Skeletal muscle cell (primary cell): Measurements from ENCODE around the gene EXOC3L1.
A peak's percentile ranks its signal among the peaks of the same experiment; 100 is the strongest.

Source experiments
- DNase-seq: peaks from one replicate; pipeline ENCODE4 v3.0.0-alpha.2; 2010; ENCODE audit warnings: low read depth
- H3K4me3 ChIP-seq: 2 replicates; pipeline ENCODE4 v1.5.1; 2011; ENCODE audit warnings: low read depth, mild to moderate bottlenecking, control low read depth, low read length, moderate library complexity

EXOC3L1 gene

GRCh38 chr16:67170168-67170948 lies 19.6 kb downstream of the EXOC3L1 start, which contains the start of gene NOL3:
NOL3 (plus strand) TSS chr16:67170538.
- DNase-seq = peak; percentile 78

DNA sequence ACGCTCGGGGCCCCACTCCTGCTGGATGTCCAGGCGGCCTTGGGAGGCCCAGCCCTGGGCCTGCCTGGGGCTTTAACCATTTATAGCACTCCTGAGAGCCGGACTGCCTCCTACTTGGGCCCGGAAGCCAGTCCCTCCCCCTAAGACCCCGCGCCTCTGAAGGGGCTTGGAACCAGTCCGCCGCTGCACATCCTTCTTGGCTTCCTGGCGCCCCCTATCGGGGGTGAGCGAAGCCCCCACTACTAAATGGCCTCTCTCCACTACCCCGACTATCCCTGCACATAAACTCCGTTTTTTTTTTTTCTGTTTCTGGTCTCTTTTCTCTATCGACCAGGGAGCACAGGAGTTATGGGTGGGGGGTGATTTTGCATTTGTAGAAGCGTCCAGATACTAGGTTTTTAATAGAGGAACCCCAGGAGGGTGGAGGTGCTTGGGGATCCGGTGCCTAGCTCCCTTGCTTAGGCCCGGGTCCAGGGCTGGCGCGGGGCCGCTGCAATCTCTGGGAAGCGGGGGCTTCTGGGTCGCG lies 20.2 kb downstream of the EXOC3L1 start:
- DNase-seq = no peak
- H3K4me3 ChIP-seq = peak overlapping the region; percentile 30

More at GRCh38 chr16:67170168-67170948, 19.6 kb downstream of the EXOC3L1 start, which contains the start of gene NOL3:
- H3K4me3 ChIP-seq = peak within 1 kb of the TSS; percentile 43

DNA sequence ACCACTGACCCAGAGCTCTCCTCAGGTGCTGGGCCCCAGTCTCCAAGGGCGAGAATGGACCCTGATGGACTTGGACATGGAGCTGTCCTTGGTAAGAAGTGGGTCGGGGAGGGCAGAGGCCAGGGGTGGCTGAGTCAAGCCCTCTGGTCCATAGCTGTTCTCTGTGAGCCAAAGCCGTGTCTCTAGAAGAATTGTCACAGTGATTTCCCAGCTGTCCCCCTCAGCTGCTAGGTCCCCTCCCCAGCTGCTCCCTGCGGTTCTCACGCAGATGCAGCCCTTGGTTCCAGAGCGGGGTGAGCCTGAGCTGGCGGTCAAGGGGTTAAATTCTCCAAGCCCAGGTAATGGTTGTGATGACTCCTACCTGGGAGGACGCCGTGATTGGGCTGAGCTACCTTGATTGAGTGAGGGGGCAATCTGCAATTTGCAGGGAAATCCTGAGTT lies 20.9 kb downstream of the EXOC3L1 start:
- H3K4me3 ChIP-seq = no peak overlapping the region
- DNase-seq = no peak

GRCh38 chr16:67167588-67167987 lies 22.3 kb downstream of the EXOC3L1 start:
- no peak for DNase-seq
- H3K4me3 ChIP-seq = no peak overlapping the region

- no peak overlapping the region for H3K4me3 ChIP-seq
- DNase-seq = no peak
Observed at GRCh38 chr16:67166598-67167168, 23.3 kb downstream of the EXOC3L1 start.

- no peak for DNase-seq
- H3K4me3 ChIP-seq = no peak overlapping the region
Observed at GRCh38 chr16:67166110-67166547, 23.8 kb downstream of the EXOC3L1 start.

DNA sequence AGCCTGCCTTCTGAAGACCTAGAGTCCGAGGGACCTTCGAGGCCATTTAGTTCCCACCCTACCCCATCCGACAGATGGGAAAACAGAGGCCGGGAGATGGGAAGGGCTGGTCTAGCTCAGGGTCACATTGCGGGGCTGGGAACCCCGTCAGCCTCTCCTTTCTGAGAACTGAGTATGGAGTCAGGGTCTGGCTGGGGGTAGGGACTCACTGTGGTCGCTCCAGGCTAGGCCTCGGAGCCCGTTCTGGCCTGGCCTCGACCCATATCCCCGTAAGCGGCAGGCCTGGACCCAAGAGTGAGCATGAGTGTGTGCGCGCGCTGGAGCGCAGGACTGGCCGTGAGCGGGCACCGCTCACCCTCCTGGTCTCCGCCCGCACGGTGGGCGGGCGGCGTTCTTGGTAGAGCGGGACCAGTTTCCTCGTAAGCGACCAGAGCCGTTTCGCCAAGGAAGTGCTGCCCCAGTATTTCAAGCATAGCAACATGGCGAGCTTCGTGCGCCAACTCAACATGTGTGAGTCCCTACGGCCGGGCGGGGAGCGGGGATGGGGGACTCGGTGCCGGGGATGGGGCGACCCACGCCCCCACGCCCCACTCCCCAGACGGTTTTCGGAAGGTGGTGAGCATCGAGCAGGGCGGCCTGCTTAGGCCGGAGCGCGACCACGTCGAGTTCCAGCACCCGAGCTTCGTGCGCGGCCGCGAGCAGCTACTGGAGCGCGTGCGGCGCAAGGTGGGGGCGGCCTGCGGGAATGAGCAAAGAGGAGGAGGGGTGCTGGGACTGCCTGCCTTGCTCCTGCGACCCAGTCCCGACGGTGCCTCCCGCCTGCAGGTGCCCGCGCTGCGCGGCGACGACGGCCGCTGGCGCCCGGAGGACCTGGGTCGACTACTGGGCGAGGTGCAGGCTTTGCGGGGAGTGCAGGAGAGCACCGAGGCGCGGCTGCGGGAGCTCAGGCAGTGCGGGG lies 24.5 kb downstream of the EXOC3L1 start:
- no peak overlapping the region for H3K4me3 ChIP-seq

DNA sequence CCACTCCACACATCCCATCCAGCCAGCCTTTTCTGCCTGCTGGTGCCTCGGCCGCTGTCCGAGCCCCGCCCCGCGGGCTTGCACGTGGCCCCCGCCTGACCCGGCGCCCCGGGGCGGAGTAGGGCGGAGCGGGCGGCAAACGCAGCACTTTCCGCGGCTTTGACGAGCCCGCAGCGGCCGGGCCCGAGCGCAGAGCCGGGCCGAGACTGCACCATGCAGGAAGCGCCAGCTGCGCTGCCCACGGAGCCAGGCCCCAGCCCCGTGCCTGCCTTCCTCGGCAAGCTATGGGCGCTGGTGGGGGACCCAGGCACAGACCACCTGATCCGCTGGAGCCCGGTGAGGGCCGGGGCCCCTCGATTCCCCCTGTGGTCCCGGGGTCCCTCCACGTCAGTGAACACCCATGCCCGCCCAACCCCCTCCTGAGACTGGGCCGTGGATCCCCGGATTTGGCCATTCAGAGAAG lies 25.3 kb downstream of the EXOC3L1 start, which contains the start of gene HSF4:
Gene HSF4, plus strand, starts transcription at position 147 of the 463 bp plus-strand sequence. Its CDS starts 67 bp downstream, at position 214.
- H3K4me3 ChIP-seq = peak within 1 kb of the TSS; percentile 36
- DNase-seq = no peak

More for the DNA sequence above, 24.5 kb downstream of the EXOC3L1 start:
- DNase-seq = no peak

- DNase-seq = no peak
- peak overlapping the region; percentile 36 for H3K4me3 ChIP-seq
Observed at GRCh38 chr16:67163999-67164558, 25.9 kb downstream of the EXOC3L1 start.

DNA sequence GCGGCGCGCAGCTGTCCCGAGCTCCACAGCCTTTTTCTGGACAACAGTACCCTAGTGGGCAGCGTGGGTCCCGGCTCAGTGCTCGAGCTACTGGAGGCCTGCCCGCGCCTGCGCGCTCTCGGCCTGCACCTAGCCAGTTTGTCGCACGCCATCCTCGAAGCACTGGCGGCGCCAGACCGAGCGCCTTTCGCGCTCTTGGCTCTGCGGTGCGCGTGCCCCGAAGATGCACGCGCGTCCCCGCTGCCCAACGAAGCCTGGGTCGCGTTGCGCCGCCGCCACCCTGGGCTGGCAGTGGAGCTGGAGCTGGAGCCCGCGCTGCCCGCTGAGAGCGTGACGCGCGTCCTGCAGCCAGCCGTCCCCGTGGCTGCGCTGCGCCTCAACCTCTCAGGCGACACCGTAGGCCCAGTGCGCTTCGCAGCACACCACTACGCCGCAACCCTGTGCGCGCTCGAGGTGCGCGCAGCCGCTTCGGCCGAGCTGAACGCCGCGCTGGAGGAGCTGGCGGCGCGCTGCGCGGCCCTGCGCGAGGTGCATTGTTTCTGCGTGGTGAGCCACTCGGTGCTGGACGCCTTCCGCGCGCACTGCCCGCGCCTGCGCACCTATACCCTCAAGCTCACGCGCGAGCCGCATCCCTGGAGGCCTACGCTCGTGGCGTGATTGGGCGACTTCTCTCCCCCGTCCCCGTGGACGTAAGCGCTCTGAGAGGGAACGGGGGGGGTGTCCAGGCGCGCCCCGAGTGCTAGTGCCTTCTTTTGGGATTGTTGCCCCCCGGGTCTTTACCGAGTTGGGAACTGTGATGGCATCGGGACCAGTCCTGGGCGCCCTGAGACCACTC lies 26.6 kb downstream of the EXOC3L1 start:
- peak overlapping the region; percentile 36 for H3K4me3 ChIP-seq
- no peak for DNase-seq

GRCh38 chr16:67162506-67163163 lies 27.3 kb downstream of the EXOC3L1 start:
- no peak overlapping the region for H3K4me3 ChIP-seq
- no peak for DNase-seq

DNA sequence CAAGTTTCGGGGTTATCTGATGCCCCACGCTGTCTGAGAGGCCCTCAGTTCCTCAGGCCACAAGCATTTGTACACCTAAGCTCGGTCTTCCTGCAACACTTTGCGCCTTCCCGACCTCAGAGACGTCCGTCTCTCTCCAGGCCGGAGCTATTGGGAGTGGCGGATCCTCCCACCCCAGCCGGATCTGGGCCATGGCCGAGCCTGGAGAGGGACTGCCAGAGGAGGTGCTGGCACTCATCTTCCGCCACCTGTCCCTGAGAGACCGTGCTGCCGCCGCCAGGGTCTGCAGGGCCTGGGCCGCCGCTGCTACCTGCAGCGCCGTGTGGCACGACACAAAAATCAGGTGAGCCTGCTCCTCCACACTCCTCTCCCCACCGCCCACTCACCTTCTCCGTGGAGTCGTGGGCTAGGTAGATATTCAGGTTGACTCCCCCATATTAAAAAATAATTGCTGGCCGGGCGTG lies 28.3 kb downstream of the EXOC3L1 start:
- H3K4me3 ChIP-seq = peak overlapping the region; percentile 66

GRCh38 chr16:67158637-67159600 lies 31.0 kb downstream of the EXOC3L1 start:
- DNase-seq = no peak
- peak overlapping the region; percentile 66 for H3K4me3 ChIP-seq

More for the DNA sequence above, 28.3 kb downstream of the EXOC3L1 start:
- DNase-seq = no peak

DNA sequence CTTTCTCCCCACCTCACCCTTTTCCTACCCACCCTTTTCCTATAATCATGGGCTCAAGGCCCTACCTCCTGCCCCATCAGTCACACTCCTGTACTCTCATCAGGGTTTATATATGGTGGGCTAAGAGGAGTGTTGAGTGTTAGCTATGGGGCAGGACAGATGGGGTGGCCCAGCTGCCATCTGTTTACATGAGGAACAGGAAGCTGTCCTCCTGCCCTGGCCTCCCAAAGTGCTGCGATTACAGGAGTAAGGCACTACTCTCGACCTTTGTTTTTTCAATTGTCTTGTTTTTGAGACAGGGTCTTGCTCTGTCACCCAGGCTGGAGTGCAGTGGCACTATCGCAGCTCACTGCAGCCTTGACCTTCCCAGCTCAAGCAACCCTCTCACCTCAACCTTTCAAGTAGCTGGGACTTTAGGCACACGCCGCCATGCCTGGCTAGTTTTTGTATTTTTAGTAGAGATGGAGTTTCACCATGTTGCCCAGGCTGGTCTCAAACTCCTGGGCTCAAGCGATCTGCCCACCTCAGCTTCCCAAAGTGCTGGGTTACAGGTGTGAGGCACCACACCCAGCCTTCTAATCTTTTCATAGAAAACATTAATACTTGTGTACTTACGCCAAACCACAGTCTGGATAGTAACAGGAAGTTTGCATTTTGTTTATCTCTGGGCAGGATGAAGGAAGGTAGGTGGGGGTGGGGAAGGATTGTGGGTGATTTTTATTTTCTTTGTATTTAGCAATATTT lies 31.9 kb downstream of the EXOC3L1 start:
- no peak overlapping the region for H3K4me3 ChIP-seq
- DNase-seq = no peak

GRCh38 chr16:67157106-67157748 lies 32.7 kb downstream of the EXOC3L1 start:
- DNase-seq = no peak
- no peak overlapping the region for H3K4me3 ChIP-seq
